ENCODE measurements around the gene TEX19.

TEX19 gene

DNA sequence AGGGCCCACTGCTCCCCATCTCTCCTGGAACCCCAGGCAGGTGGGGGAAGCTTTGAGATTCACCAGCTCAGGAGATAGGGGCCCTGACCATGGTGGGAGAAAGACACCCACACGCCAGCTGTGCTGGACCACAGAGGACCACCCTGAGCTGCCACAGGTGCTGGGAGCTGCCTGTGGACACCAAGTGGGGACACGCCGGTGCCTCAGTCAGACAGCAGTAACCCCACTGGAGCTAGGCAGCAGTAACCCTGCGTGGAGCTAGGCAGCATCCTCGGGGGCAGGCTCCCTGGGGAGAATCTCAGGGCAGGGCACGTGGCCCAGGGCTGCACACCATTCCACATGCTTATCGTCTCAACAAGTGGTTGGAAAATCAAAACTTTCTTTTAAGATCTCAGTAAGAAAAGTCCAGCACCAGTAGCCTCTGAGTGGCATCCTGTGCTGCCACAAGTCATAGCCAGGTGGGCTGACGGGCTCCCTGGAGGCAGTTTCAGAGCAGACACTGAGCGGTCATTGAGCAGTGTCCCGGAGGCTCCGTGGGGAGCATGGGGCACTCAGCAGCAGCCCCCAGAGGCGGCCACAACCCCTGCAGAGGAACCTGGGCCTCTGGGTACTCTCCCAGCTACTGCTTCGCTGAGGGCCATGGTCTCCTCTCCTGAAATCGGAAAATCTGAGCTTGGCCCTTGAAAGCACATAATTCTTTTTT, 51.1 kb downstream of the TEX19 start:
- TF ChIP-seq, protein P1, sequence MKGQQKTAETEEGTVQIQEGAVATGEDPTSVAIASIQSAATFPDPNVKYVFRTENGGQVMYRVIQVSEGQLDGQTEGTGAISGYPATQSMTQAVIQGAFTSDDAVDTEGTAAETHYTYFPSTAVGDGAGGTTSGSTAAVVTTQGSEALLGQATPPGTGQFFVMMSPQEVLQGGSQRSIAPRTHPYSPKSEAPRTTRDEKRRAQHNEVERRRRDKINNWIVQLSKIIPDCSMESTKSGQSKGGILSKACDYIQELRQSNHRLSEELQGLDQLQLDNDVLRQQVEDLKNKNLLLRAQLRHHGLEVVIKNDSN (IDR thresholded peaks at IDR 0.05): no peak
- TF ChIP-seq CREB1 (IDR thresholded peaks at IDR 0.05; ENCODE audit: low read depth) (no peak), TEAD4 (IDR thresholded peaks at IDR 0.05) (no peak), EP300 (IDR thresholded peaks at IDR 0.05; ENCODE audit: borderline replicate concordance) (no peak), RAD21 (IDR thresholded peaks at IDR 0.05; ENCODE audit: low read depth) (no peak), EGR1 (IDR thresholded peaks at IDR 0.05) (no peak), TAF1 (IDR thresholded peaks at IDR 0.05; ENCODE audit: low read depth) (no peak), ZBTB7A (IDR thresholded peaks at IDR 0.05; ENCODE audit: low read depth) (no peak), TCF12 (IDR thresholded peaks at IDR 0.05; ENCODE audit: low read depth) (no peak), CEBPB (IDR thresholded peaks at IDR 0.05) (no peak), YY1 (IDR thresholded peaks at IDR 0.05; ENCODE audit: low read depth) (no peak), FOXM1 (IDR thresholded peaks at IDR 0.05; ENCODE audit: borderline replicate concordance, low read depth) (no peak), NFIC (IDR thresholded peaks at IDR 0.05) (no peak)
- TF ChIP-seq, protein P2, sequence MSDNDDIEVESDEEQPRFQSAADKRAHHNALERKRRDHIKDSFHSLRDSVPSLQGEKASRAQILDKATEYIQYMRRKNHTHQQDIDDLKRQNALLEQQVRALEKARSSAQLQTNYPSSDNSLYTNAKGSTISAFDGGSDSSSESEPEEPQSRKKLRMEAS (IDR thresholded peaks at IDR 0.05): no peak
- TF ChIP-seq, protein P3, sequence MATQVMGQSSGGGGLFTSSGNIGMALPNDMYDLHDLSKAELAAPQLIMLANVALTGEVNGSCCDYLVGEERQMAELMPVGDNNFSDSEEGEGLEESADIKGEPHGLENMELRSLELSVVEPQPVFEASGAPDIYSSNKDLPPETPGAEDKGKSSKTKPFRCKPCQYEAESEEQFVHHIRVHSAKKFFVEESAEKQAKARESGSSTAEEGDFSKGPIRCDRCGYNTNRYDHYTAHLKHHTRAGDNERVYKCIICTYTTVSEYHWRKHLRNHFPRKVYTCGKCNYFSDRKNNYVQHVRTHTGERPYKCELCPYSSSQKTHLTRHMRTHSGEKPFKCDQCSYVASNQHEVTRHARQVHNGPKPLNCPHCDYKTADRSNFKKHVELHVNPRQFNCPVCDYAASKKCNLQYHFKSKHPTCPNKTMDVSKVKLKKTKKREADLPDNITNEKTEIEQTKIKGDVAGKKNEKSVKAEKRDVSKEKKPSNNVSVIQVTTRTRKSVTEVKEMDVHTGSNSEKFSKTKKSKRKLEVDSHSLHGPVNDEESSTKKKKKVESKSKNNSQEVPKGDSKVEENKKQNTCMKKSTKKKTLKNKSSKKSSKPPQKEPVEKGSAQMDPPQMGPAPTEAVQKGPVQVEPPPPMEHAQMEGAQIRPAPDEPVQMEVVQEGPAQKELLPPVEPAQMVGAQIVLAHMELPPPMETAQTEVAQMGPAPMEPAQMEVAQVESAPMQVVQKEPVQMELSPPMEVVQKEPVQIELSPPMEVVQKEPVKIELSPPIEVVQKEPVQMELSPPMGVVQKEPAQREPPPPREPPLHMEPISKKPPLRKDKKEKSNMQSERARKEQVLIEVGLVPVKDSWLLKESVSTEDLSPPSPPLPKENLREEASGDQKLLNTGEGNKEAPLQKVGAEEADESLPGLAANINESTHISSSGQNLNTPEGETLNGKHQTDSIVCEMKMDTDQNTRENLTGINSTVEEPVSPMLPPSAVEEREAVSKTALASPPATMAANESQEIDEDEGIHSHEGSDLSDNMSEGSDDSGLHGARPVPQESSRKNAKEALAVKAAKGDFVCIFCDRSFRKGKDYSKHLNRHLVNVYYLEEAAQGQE (IDR thresholded peaks at IDR 0.05; ENCODE audit: low read depth): no peak

DNA sequence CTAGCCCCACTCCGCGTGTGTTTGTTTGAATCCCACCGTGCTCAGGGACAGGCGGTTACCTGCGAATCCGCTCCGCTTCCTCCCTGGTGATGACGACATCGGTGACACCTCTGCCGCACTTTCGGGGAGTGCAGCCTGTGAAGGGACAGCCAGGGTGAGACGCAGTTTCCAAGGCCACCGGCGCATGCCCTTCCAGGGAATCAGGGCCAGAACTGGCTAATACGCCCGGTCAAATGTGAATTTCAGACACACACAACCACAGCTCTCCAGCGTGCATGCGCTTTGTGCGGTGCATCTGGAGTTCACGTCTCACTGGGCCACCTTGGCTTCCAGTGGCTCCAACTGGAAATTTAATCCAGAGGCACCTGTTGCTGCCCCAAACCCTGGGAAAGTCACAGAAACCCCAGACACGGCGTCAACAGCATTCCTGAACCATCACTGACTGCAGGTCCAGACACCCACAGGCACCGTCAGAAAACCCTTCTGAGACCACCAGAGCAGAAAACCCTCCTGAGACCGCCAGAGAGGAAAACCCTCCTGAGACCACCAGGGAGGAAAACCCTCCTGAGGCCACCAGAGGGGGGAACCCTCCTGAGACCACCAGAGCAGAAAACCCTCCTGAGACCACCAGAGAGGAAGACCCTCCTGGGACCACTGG, 52.5 kb downstream of the TEX19 start:
- no peak for TF ChIP-seq NFIC (IDR thresholded peaks at IDR 0.05)

DNA sequence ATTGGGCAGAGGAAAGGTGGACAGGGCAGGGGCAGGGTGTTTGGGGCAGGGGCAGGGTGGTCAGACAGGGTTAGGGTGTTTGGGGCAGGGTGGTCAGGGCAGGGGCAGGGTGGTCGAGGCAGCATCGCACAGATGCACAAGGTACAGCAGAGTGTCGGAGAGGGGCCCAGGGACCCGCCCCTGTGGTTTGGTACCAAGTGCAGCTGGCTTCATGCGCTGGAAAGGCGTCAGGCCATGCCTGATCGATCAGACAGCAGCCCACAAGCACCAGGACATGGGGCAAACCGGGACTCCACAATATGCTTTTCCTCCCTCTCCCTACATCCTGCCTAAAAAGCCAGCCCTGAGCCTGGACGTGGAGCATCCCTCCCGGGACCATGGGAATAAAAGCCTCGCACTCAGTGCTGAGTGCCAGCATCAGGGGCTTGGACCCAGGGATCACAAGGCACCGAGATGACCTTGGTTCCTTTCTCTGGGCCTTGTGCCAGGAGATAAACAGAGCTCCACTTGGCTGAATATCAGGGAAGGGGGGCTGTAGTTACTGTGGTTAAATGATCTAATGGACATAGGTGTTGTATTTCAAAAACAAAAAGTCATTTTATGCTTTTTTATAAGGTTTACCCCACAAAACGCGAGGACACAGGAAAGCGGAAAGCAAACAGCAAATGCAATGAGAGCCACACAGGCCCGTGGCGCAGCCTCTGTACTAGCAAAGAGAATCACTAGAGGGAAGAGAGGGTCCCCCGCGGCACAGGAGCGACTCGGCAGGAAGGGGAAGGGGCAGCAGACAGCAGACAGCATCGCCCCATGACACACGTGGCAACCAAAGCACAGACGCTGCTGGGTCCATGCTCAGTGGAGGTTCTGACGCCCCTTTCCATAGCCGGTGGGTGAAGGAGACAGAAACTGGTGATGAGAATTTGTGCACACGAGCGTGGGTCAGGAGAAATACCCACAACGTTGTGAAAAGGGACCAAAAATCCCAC, 53.8 kb downstream of the TEX19 start:
- TF ChIP-seq EP300 (IDR thresholded peaks at IDR 0.05; ENCODE audit: borderline replicate concordance): no peak
- TF ChIP-seq YY1 (IDR thresholded peaks at IDR 0.05; ENCODE audit: low read depth): no peak
- TF ChIP-seq, protein P1 (IDR thresholded peaks at IDR 0.05): no peak
- no peak for TF ChIP-seq TAF1 (IDR thresholded peaks at IDR 0.05; ENCODE audit: low read depth)
- no peak for TF ChIP-seq TEAD4 (IDR thresholded peaks at IDR 0.05)
- TF ChIP-seq NFIC (IDR thresholded peaks at IDR 0.05): no peak
- TF ChIP-seq, protein P2 (IDR thresholded peaks at IDR 0.05): no peak
- no peak for TF ChIP-seq CEBPB (IDR thresholded peaks at IDR 0.05)
- TF ChIP-seq TCF12 (IDR thresholded peaks at IDR 0.05; ENCODE audit: low read depth): no peak
- TF ChIP-seq, protein P3 (IDR thresholded peaks at IDR 0.05; ENCODE audit: low read depth): no peak
- no peak for TF ChIP-seq RAD21 (IDR thresholded peaks at IDR 0.05; ENCODE audit: low read depth)
- TF ChIP-seq CREB1 (IDR thresholded peaks at IDR 0.05; ENCODE audit: low read depth): no peak
- TF ChIP-seq ZBTB7A (IDR thresholded peaks at IDR 0.05; ENCODE audit: low read depth): no peak
- TF ChIP-seq EGR1 (IDR thresholded peaks at IDR 0.05): no peak
- TF ChIP-seq FOXM1 (IDR thresholded peaks at IDR 0.05; ENCODE audit: borderline replicate concordance, low read depth): no peak

All from Ishikawa (cell line).